ENCODE results near the gene TBC1D4. TPM values are rescaled to one million over a fixed set of nuclear protein-coding genes. Genes with fewer than 3 reads are reported as not detected.
"Not testable (repeated sequence)": the region's sequence is repeated elsewhere in the genome, so short reads cannot be mapped to it uniquely, and the experiment has no call there.

Gene TBC1D4
- total and polyA plus RNA-seq, 9 of the 15 experiments (the other 6 are each of a cell fraction or from before 2014, with no cell fraction given): 2.8 to 12.3 (median 7.0) TPM

DNA sequence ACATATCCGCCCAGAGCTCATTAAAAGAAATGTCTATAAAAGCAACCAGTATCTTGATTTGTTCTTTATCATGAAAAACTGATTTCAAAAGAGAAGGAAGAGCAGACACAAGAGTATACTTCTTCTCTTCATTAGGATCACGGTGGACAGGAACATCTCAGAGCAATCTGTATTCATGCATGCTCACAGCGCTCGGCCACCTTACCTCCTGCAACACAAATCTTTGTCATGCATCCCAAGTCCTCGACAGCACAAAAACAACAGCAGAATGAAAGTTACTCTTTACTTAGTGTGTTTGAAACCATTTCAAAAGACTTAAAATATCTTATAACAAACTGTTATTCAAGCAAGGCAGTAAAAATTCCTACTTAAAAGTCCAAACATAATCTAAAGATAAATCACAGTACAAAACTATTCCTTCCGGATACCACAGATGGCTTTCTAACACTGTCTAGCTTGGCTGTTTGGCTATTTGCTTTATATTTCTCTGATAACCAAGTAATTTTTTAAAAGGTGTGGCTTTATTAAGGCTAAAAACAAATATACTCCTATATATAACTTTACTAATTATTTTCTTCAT lies 174.5 kb downstream of the TBC1D4 start (continued):
- TF ChIP-seq, protein P1, sequence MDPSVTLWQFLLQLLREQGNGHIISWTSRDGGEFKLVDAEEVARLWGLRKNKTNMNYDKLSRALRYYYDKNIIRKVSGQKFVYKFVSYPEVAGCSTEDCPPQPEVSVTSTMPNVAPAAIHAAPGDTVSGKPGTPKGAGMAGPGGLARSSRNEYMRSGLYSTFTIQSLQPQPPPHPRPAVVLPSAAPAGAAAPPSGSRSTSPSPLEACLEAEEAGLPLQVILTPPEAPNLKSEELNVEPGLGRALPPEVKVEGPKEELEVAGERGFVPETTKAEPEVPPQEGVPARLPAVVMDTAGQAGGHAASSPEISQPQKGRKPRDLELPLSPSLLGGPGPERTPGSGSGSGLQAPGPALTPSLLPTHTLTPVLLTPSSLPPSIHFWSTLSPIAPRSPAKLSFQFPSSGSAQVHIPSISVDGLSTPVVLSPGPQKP (CRISPR knock-in tag; IDR thresholded peaks at IDR 0.05): no peak
- TF ChIP-seq ATF7 (IDR thresholded peaks at IDR 0.05) (no peak), KDM2B (CRISPR knock-in tag; IDR thresholded peaks at IDR 0.05) (no peak), FOXM1 (IDR thresholded peaks at IDR 0.05; ENCODE audit: low read depth) (no peak), FOXM1 (CRISPR knock-in tag; IDR thresholded peaks at IDR 0.05; ENCODE audit: low read depth) (no peak), ZZZ3 (IDR thresholded peaks at IDR 0.05) (no peak), CBX5 (IDR thresholded peaks at IDR 0.05; ENCODE audit: borderline replicate concordance, low read depth) (no peak), ZNF239 (CRISPR knock-in tag; IDR thresholded peaks at IDR 0.05) (no peak), GTF2A2 (tag; IDR thresholded peaks at IDR 0.05) (no peak), POLR2AphosphoS2 (IDR thresholded peaks at IDR 0.05; ENCODE audit: low read length) (no peak), CTBP1 (IDR thresholded peaks at IDR 0.05; ENCODE audit: borderline replicate concordance) (no peak), ZNF175 (CRISPR knock-in tag; IDR thresholded peaks at IDR 0.05; ENCODE audit: low read depth) (no peak), FOXP1 (CRISPR knock-in tag; IDR thresholded peaks at IDR 0.05) (no peak)
- TF ChIP-seq, protein P2, sequence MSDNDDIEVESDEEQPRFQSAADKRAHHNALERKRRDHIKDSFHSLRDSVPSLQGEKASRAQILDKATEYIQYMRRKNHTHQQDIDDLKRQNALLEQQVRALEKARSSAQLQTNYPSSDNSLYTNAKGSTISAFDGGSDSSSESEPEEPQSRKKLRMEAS (CRISPR knock-in tag; IDR thresholded peaks at IDR 0.05): no peak

DNA sequence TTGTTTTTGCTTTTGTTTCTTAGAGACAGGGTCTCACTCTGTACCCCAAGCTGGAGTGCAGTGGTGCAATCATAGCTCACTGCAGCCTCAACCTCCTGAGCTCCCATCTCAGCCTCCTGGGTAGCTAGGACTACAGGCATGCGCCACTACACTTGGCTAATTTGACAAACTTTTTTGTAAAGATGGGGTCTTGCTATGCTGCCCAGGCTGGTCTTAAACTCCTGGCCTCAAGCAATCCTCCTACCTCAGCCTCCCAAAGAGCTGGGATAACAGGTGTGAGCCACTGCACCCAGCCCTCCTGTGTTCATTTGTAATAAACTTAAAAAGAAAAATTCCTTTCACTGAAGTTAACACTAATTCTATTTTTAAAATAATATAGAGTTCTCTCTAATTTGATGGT lies 175.0 kb downstream of the TBC1D4 start:
- H3K27ac ChIP-seq (ENCODE audit: extremely low read depth, low read depth, low read length); DNase-seq (ENCODE audit: extremely low read depth in 1 of 4, low spot score in 3 of 4); POLR2A ChIA-PET; H3K9me1 ChIP-seq (ENCODE audit: control insufficient read depth, insufficient read depth, low read length); ATAC-seq; H3K79me2 ChIP-seq (ENCODE audit: control insufficient read depth, insufficient read depth, low read length); H3K9ac ChIP-seq (ENCODE audit: insufficient read depth in 1 of 2, low read depth in 2 of 2, low read length in 2 of 2); BruUV-seq (replicated peaks); H4K20me1 ChIP-seq (replicated peaks; ENCODE audit: control insufficient read depth, insufficient read depth, low read length); in situ Hi-C loops (cut with MboI); H3K4me2 ChIP-seq (ENCODE audit: insufficient read depth, low read length); CTCF ChIA-PET (ENCODE audit: low intra/inter-chr PET ratio); H3K4me1 ChIP-seq (replicated peaks in 1 of 2; ENCODE audit: control insufficient read depth in 2 of 2, insufficient read depth in 2 of 2, low read length in 2 of 2); H3K4me3 ChIP-seq; FAIRE-seq; H3K9me3 ChIP-seq (replicated peaks; ENCODE audit: control insufficient read depth, insufficient read depth, low read depth, low read length); H2AFZ ChIP-seq (ENCODE audit: low read depth, low read length); intact Hi-C loops (cut with micrococcal nuclease); H3K36me3 ChIP-seq (ENCODE audit: control insufficient read depth, insufficient read depth, low read length); H3K27me3 ChIP-seq (ENCODE audit: control insufficient read depth in 2 of 2, insufficient read depth in 2 of 2, low read length in 2 of 2): not testable (repeated sequence)
- 58% methylated on average over 1 of the region's 1 CpG for WGBS (ENCODE audit: insufficient coverage, low coverage, missing lambda C conversion rate)

Measured in K562 (cell line).